ENCODE results near the gene SIN3B.
"Not testable (repeated sequence)": the region's sequence is repeated elsewhere in the genome, so short reads cannot be mapped to it uniquely, and the experiment has no call there.

The SIN3B gene

DNA sequence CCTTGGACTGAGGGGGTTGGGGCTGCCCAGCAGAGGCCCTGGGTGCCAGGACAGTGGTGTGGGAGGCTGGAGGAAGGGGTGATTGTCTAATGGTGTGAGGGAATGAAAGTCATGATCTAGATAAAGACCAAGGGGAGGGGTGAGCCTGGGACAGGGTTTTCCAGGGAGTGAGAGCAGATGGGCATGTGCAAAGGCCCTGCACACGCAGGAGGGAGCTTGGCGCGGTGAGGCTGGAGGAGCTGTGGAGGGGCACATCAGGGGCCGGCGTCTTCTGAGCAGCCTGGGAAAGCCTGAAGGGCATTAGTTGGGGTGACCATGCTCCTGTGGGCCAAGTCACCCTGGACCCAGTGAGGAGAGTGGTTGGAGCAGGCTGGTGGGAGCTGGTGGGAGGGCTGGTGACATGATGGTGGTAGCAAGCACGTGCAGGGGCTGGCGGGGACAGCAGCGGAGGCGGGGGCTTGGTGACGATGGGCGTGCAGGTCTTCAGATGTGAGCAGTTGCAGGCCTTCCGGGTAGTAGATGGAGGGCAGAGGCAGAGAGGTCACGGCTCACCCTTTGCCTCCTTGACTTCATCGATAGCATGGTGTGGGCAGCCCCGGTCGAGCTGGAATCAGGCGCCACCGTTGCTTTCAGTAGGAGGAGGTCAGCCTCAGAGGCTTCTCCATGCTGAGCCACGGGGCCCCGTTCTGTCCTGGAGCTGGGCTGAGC, 39.4 kb downstream of the SIN3B start:
- no peak for DNase-seq (ENCODE audit: low spot score)

DNA sequence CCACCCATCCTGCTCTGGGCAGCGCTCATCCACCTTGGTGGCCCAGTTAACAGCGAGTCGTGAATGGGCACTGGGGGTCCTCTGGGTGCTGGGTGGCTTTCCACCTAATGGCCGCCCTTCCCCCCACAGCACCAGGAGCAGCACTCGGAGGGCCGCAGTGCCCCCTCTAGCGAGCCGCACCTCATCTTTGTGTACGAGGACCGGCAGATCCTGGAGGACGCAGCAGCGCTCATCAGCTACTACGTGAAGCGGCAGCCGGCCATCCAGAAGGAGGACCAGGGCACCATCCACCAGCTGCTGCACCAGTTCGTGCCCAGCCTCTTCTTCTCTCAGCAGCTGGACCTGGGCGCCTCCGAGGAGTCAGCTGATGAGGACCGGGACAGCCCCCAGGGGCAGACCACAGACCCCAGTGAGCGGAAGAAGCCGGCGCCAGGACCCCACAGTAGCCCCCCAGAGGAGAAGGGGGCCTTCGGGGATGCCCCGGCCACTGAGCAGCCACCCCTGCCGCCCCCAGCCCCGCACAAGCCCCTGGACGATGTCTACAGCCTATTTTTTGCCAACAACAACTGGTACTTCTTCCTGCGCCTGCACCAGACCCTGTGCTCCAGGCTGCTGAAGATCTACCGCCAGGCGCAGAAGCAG, 40.3 kb downstream of the SIN3B start:
- no peak for DNase-seq (ENCODE audit: low spot score)

DNA sequence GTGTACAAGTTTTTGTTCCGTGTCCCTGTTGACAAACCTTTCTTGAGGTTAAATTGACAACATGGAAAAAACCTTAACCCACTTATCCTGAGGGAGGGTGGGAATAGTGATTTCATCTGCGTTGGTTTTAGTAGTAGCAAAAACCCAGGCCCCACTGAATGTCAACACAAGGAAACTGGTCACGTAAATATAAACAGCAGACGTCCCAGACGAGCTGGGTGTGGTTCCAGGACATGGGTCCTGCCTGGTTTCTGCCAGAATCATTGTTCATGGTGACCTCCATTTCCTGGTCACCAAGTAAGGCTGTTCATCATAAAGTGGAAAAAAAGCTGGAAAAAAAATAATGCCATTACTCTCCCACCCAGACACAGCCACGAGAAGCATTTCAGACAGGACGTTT, 42.7 kb downstream of the SIN3B start:
- no peak for DNase-seq (ENCODE audit: low spot score)

GRCh38 chr19:16872728-16873127, 43.5 kb downstream of the SIN3B start:
- no peak for DNase-seq (ENCODE audit: low spot score)

- DNase-seq (ENCODE audit: low spot score): no peak
Observed at GRCh38 chr19:16873594-16873993, 44.4 kb downstream of the SIN3B start.

GRCh38 chr19:16874250-16874977, 45.2 kb downstream of the SIN3B start:
- DNase-seq (ENCODE audit: low spot score): no peak

DNA sequence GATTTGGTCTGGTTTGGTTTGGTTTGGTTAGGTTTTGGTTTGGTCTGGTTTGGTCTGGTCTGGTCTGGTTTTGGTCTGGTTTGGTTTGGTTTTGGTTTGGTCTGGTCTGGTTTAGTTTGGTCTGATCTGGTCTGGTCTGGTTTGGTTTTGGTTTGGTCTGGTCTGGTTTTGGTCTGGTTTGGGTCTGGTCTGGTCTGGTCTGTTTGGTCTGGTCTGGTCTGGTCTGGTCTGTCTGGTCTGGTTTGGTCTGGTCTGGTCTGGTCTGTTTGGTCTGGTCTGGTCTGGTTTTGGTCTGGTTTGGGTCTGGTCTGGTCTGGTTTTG, 45.7 kb downstream of the SIN3B start:
- DNase-seq (ENCODE audit: low spot score): not testable (repeated sequence)

DNA sequence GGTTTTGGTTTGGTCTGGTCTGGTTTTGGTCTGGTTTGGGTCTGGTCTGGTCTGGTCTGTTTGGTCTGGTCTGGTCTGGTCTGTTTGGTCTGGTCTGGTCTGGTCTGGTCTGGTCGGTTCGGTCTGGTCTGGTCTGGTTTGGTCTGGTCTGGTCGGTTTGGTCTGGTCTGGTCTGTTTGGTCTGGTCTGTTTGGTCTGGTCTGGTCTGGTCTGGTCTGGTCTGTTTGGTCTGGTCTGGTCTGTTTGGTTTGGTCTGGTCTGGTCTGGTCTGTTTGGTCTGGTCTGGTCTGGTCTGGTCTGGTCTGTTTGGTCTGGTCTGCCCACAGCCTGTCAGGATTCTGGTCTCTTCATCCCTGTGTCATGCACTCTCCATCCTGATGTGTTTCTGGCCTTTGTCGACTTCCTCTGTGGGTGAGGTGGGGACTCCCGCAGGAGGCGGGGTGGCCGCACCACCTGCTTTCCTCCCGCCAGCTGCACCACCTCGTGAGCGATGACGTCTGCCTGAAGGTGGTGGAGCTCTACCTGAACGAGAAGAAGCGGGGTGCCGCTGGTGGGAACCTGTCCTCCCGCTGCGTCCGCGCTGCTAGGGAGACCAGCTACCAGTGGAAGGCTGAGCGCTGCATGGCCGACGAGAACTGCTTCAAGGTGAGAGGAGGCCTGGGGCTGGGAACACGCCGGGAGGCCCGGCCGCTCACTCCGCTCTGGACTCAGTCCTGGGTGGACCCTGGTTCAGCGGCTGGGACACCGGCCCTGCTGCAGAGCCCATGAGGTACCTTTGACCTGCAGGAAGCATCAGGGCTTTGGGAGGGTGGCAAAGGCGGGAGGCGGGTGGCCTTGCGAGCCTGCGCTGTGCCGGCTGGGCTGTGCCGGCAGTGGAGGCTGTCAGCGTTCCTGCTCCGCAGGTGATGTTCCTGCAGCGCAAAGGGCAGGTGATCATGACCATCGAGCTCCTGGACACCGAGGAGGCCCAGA, 46.7 kb downstream of the SIN3B start:
- DNase-seq (ENCODE audit: low spot score): no peak

DNA sequence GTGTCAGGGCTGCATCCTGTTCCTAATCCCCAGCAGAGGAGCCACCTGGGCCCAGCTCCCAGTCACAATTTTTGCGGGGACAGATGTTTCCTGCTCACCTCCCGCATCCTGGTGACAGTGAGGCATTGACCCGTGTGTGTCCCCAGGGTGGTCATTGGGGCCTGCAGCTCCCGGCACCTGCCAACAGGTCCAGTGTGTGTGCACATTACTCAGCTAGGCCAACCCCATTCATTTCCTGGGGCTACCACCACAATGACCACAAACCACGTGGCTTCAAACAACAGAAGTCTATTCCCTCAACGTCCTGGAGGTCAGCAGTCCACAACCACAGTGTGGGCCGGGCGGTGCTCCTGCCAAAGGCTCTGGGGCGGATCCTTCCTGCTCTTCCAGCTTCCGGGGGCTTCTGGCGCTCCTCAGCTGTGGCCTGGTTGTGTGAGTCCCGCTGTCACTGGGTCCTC, 47.7 kb downstream of the SIN3B start:
- DNase-seq (ENCODE audit: low spot score): no peak

- no peak for DNase-seq (ENCODE audit: low spot score)
Observed at GRCh38 chr19:16877581-16877980, 48.4 kb downstream of the SIN3B start.

GRCh38 chr19:16878181-16878965, 49.2 kb downstream of the SIN3B start:
- DNase-seq (ENCODE audit: low spot score): no peak

- no peak for DNase-seq (ENCODE audit: low spot score)
Observed at GRCh38 chr19:16880884-16881554, 51.8 kb downstream of the SIN3B start.

DNA sequence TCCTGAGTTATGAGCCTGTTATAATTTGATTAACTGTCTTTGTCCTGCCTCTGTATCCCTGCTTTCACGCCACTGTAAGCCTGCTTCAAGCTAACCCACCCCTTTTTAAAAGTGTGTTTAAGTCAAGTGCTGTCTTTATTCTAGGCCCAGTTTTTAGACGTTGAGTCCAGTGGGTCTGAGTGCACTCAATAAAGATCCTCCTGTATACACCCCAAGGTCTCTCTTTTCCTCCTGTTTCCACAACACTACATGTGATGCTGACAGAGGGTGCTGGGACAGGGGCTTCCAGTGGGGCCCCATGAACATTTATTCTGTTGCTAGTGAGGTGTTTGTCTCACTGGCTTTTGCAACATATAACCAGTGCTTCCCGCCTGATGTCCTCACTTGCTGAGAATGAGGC, 52.9 kb downstream of the SIN3B start:
- no peak for DNase-seq (ENCODE audit: low spot score)

GRCh38 chr19:16883522-16883921, 54.3 kb downstream of the SIN3B start:
- DNase-seq (ENCODE audit: low spot score): no peak

DNA sequence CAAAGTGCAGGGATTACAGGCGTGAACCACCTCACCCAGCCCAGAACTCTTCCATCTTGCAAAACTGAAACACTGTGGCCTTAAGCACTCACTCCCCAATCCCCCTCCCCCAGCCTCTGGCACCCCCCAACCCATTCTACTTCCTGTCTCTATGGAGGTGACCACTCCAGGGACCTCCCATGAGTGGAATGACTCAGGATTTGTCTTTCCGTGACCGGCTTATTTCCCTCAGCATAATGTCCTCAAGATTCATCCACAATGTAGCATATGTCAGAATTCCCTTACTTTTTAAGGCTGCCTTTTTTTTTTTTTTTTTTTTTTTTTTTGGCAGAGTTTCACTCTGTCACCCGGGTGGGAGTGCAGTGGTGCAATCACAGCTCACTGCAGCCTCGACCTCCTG, 56.0 kb downstream of the SIN3B start:
- no peak for DNase-seq (ENCODE audit: low spot score)

DNA sequence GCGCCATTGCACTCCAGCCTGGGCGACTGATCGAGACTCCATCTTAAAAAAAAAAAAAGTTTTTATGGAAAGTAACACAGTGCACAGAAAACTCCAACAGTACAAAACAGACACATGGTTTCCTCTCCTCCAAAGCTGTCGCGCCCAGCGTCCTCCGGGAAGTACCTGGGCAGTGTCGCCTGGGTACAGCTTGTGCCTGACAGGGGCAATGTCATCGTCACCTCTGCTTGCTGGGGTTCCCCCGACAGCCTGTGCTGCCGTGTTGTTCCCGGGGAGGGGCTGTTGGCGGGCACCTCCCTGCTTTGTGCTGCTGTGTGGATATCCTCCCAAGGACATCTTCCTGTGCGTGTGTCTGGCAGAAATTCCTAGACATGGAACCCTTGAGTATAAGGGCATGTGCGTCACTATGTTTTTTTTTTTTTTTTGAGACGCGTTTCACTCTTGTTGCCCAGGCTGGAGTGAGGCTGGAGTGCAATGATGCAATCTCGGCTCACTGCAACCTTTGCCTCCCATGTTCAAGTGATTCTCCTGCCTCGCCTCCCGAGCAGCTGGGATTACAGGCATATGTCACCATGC, 57.2 kb downstream of the SIN3B start:
- no peak for DNase-seq (ENCODE audit: low spot score)

DNA sequence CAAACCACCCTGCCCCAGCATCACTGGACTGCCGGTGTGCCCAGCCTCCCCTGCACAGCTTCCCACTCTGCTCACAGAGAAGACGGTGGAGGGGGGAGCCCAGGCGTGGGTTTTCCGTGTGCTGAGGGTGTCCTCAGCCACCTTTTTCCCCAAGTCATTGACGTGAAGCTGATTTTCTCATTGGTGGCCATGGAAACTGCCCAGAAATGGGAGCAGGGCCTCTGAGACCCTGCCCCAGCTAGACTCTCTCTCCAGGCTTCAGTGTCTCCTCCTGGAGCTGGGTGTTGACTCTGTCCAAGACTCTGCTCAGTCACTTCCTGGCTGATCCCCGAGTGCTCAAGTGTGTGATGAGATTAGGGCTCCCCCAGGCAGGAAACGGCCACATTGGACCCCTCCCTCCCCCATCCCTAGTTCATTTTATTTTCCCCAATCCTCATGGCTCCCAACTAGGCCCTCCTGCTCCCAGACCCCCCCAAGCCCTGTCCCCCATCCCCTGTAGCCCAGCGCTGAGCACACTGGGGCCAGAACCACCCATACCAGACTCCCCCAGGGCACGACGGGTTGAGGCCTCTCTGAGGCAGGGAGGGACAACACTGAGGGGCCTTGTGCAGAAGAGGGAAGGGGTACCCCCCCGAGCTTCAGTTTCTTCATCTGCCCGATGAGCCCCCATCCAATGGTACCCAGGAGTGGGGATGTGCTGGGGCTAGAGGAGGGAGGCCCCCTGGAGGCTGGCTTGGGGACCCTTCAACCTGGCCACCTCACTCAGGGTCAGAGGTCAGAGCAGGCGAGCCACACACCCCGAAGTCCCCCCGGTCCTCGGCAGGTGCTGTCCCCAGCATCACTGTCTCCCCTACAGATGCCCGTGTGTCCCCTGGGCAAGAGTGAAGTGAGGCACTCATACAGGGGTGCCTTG, 58.4 kb downstream of the SIN3B start:
- no peak for DNase-seq (ENCODE audit: low spot score)

GRCh38 chr19:16888629-16889365, 59.6 kb downstream of the SIN3B start, which contains the start of gene F2RL3:
Gene F2RL3 (plus strand): TSS chr19:16888999. CDS start chr19:16889190, 191 bp downstream.
- DNase-seq (ENCODE audit: low spot score): no peak
